DLD1 (cell line): ENCODE measurements around the gene NSD2.

Source experiments
- in situ Hi-C: cut with HindIII; loops from 2 replicates; pipeline ENCODE4 v1.10.0; 2017; ENCODE audit warnings: low sequenced_read_pairs

The NSD2 gene

GRCh38 chr4:1940566-1940965 lies 69.4 kb downstream of the NSD2 start:
- in situ Hi-C loops = no loop called here

DNA sequence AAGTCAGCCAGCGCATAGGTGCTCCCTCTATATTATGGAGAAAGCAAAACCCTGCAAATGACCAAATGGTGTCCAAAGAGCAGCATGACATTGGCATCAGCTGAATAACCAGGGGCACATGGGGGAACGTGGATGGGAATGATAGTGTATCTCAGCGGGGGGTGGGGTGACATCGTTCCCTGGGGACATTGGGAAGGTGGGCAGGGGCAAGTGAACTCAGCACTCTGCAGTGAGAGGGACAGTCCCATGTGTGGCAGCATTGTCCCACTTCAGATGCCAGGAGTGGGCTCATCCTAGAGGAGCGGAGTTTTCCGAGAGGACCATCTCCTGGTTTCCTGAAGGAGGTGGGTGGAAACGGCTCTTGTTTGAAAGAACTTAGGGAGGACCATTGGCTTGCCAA lies 72.7 kb downstream of the NSD2 start:
- in situ Hi-C loops = no loop called here

DNA sequence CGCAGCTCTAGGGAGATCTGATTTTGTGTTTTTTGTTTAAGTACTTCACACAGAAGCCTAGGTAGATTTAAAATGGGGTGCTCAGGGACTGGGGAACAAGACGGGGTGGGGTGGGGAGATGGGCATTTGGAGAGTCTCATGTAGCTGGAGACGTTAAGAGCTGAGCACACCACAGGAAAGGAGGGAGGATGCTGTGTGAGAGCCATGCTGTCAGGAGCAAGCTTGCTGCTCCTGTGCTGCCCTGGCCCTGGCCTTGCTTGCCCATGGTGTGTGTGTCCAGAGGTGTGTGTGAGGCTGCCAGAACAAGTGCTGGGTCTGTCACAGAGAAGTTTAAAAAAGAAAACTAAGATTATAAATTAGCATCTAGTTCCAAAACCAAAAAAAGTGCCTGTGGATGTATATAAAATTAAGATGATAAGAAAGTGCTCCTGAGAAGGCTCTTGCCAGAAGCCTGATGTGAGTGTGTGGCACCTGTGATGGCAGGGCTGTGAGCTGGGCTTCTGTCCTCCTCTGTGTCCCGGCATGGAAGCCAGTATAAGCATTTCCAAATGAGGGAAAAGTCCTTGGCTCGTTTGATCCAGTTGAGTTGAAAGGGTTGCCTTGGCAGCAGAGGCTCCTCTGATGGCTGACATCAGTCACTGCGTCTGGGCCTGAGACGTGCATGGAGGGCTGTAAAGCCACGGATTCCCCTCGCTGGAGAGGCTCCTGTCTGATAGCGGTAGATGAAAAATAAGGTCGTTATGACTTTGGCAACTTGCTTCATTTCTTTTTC lies 74.1 kb downstream of the NSD2 start:
- in situ Hi-C loops = no loop called here

GRCh38 chr4:1945912-1946311 lies 74.7 kb downstream of the NSD2 start:
- in situ Hi-C loops = no loop called here

DNA sequence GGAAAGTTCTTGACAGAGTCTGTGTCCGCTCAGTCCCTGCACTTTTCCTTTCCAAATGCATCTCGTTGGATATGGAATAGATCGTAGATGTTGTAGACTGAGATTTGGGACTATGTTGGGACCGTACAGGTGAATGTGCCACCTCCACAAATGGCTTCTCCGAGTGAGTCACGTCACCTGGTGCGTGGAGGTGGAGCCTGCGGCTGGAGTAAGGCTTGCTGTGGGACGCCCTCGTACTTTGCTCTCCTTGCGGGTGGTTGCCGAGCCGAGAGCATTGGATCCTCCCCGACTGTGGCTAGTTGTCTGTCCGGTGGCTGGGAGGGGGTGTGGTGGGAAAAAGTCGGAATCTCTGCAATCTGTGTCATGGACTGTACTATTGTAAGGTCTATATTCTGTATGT lies 77.0 kb downstream of the NSD2 start:
- in situ Hi-C loops = no loop called here

GRCh38 chr4:1948892-1949436 lies 77.8 kb downstream of the NSD2 start:
- in situ Hi-C loops = no loop called here

- in situ Hi-C loops = loop anchor here (10.0 kb wide), 1 partner anchor 74 kb away; no protein-coding TSS in a partner anchor
These were observed 79.2 kb downstream of the NSD2 start for GRCh38 chr4:1950369-1950768.

DNA sequence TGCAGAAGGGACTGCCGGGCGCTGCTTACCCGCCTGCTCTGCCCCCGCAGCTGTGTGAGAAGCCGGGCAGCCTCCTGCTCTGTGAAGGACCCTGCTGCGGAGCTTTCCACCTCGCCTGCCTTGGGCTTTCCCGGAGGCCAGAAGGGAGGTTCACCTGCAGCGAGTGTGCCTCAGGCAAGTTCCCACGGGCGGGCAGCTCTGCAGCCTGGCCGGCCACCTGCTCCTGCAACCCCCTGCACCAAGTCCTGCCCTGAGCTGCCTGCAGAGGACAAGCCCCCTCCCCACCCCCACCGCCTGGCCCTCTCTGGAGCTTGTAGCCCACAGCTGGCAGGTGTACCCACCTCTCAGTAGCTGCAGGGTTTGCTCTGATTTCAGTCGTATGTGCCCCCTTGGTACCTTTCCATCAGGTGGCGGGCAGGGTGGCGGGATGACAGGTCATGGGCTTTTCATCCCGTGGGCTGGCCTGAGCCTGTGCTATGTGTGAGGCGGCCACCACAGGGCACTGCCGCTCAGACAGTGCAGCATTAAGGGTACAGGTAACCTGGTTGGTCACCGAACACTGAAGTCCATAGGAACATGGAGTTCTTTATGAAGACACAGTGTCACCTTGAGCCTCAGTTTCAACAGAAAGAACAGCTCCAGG lies 81.0 kb downstream of the NSD2 start:
- in situ Hi-C loops = loop anchor here (10.0 kb wide), 1 partner anchor 73 kb away; no protein-coding TSS in a partner anchor

DNA sequence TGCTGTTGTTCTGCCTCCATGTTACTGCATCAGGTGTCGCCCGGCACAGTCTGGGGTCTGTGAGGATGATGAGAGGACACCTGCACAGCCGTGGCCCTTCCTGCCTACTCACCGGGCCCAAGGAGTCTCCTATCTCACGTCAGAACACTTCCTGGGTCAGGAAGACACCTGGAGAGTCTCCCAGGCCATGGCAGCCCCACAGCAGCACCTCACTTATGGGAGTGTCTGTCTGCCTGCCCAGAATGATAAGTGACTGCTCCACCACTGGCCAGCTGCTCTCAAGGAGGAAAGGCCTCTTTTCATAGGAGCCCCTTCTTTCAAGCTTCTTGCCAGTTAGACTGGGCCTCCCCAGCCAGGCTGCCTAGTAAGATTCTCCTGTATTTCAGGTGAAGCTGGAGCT lies 81.5 kb downstream of the NSD2 start:
- in situ Hi-C loops = loop anchor here (10.0 kb wide), 1 partner anchor 72 kb away; no protein-coding TSS in a partner anchor

GRCh38 chr4:1953335-1953734 lies 82.1 kb downstream of the NSD2 start:
- in situ Hi-C loops = loop anchor here (10.0 kb wide), 1 partner anchor 71 kb away; no protein-coding TSS in a partner anchor

GRCh38 chr4:1956631-1957030 lies 85.4 kb downstream of the NSD2 start:
- in situ Hi-C loops = loop anchor here (10.0 kb wide), 1 partner anchor 68 kb away; no protein-coding TSS in a partner anchor

DNA sequence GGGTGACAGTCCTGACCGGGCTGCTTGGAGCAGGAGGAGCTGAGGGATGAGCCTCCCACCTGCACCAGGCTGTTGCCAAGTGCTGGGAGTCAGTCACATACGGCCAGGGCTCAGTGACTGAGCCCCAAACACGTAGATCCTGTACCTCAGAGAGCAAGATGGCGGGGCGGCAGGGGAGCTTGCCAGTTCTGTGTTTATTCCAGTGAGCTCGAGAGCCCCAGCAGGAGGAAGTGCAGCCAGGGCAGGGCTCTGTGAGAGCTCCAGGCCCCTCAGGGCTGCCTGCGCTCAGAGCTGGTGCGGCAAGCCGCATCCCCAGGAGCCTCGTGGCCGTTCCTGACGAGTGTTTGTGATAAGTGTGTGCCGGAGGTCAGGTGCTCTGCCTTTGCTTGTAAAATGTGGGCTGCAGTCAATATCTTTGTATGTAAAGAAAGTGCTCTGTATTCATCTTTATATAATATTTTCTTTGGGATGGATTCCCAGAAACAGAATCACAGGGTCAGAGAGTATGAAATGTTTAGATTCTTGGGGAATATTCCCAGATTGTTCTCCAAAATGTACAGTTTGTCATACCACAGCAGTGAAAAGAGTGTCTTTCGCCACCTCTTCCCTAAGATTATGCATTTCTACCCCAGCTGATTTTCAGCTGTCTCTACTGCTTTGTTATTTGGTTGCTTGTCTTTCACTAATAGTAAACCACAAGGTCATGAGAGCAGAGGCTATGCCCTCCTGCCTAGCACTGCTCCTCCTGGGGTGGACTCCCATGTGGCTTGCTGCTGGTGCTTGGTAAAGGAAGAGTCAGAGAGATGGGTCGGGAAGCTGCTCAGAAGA lies 87.3 kb downstream of the NSD2 start:
- in situ Hi-C loops = loop anchor here (10.0 kb wide), 1 partner anchor 66 kb away; no protein-coding TSS in a partner anchor

GRCh38 chr4:1959104-1959384 lies 87.9 kb downstream of the NSD2 start:
- in situ Hi-C loops = loop anchor here (10.0 kb wide), 1 partner anchor 66 kb away; no protein-coding TSS in a partner anchor

- in situ Hi-C loops = no loop called here
These were observed 89.1 kb downstream of the NSD2 start for GRCh38 chr4:1960170-1960825.

DNA sequence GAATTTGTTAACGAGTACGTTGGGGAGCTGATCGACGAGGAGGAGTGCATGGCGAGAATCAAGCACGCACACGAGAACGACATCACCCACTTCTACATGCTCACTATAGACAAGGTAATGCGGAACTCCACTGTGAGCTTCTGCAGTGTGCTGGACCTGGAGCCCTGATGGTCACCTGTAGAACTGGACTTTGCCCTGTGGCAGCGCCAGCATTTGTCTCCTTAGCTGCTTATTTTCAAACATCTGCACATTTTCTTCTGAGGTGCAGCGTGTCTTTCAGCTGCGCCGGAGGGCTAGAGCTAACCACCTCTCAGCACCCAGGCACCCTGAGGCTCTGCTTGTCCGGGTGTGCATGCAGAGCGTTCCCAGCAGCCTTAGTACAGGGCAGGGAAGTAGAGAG lies 89.8 kb downstream of the NSD2 start:
- in situ Hi-C loops = no loop called here

- in situ Hi-C loops = no loop called here
These were observed 90.4 kb downstream of the NSD2 start for GRCh38 chr4:1961563-1961962.

DNA sequence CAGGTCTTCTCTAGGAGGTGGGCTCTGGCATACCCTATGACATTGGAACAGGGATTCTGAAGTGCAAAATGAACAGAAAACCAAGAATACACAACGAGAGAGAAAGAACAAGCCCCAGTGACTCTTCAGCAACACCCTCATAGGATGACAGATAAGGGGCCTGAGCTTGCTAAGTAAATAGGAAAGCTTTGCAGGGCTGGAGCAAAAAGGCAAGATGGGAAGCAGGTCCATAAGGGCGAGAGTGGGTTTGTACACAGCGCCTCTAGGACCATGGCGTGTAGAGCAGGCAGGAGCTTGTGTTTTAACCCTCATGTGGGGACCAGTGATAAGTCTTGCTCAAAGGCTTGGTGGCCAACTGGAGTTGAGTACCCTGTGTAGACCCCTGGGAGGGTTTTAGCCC lies 91.8 kb downstream of the NSD2 start:
- in situ Hi-C loops = no loop called here

GRCh38 chr4:1964443-1964842 lies 93.2 kb downstream of the NSD2 start:
- in situ Hi-C loops = no loop called here

DNA sequence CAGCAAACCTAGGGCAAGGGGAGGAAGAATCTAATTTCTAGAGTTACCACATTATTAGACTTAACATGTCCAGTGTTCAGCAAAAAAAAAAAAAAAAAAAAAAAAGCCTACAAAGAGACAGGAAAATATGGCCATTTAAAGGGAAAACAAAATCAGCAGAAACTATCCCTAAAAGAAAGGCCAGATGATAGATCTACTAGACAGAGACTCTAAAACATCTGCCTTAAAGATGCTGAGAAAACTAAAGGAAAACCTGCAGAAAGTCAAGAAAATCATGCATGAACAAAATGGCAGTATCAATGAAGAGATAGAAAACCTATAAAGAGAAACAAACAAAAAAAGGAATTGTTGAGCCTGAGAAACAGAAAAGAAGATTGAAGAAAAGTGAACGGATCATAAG lies 93.8 kb downstream of the NSD2 start:
- in situ Hi-C loops = no loop called here

DNA sequence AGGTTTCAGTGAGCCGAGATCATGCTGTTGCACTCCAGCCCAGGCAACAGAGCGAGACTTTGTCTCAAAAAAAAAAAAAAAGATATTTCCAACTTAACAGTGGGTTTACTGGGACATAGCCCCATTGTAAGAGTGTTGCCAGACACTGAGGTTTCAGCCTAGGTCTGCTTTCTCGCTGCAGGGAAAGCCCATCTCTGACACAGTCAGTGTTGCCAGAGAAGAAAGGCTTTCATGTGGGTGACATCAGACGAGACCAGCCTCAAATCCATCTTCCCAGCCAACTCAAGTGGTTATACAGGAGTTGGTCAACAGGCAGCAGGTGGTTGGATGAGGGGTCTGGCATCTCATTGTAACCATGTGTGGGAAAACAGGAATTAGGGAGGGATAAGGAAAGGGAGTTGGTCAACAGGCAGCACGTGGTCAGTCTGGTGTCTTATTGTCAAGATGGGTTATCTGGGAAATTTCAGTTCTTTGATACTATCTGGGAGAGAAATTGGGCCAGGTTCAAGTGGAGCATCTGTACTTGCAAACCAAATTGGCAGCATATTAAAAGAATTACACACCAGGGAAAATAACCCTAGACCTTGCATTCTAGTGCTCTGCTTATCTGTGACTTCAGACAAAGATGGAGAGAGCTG lies 96.4 kb downstream of the NSD2 start:
- in situ Hi-C loops = no loop called here
